IMR-90 (cell line): ENCODE data around the gene MUTYH. TPM values are rescaled to one million over a fixed set of nuclear protein-coding genes. Genes with fewer than 3 reads are reported as not detected.

Experiments used
- ATAC-seq: fragments of 200-7000 bp; cut with Tn5 transposase; 2 replicates; pipeline ENCODE4 v1.9.1; 2020; ENCODE audit warnings: low read depth, mild to moderate bottlenecking, moderate library complexity
- BruUV-seq: library from RNA; stranded (reverse); fragments of 400-500 nt; replicated peaks from 2 replicates; lab custom pipeline; 2021; lab: Mats Ljungman, UMichigan
- CTCF ChIA-PET: fragments of 300-600 bp; formaldehyde crosslinking; extraction: SDS; loops from one replicate; lab custom pipeline; 2021; ENCODE audit warnings: antibody characterized with exemption; lab: Yijun Ruan, JAX
- POLR2A ChIA-PET: fragments of 300-600 bp; sonication (Branson Sonifier 250); formaldehyde crosslinking; loops from one replicate; lab custom pipeline; 2022; ENCODE audit warnings: antibody characterized with exemption; ENCODE audit not compliant: unreplicated experiment; lab: Charles Lee
- DNase-seq: peaks from one replicate; pipeline ENCODE4 v3.0.0; 2013
- H2AFZ ChIP-seq: replicated peaks from 2 replicates; pipeline ENCODE3; 2013; ENCODE audit warnings: low read length, mild to moderate bottlenecking; ENCODE audit not compliant: poor library complexity
- H2AK5ac ChIP-seq: 2 replicates; pipeline ENCODE4 v1.6.1; 2013; ENCODE audit warnings: low read depth, low read length, inconsistent platforms
- H2AK9ac ChIP-seq: replicated peaks from 2 replicates; pipeline ENCODE3; 2013; ENCODE audit warnings: mild to moderate bottlenecking, low read depth, low read length, moderate library complexity; ENCODE audit not compliant: poor library complexity
- H2BK120ac ChIP-seq: 2 replicates; pipeline ENCODE4 v1.6.1; 2013; ENCODE audit warnings: low read depth, low read length, inconsistent platforms
- H2BK15ac ChIP-seq: 3 replicates; pipeline ENCODE4 v1.6.1; 2013; ENCODE audit warnings: low read depth, low read length, inconsistent platforms
- H2BK20ac ChIP-seq: 2 replicates; pipeline ENCODE4 v1.6.1; 2013; ENCODE audit warnings: low read depth, mild to moderate bottlenecking, inconsistent platforms, low read length, moderate library complexity
- H2BK5ac ChIP-seq: 2 replicates; pipeline ENCODE4 v1.6.1; 2013; ENCODE audit warnings: mild to moderate bottlenecking, low read depth, low read length, inconsistent platforms; ENCODE audit not compliant: poor library complexity, severe bottlenecking
- H3K14ac ChIP-seq: replicated peaks from 2 replicates; pipeline ENCODE4 v1.6.1; 2013; ENCODE audit warnings: low read depth, low read length, inconsistent platforms
- H3K18ac ChIP-seq: 2 replicates; pipeline ENCODE4 v1.6.1; 2013; ENCODE audit warnings: low read depth, low read length, control low read depth
- H3K23ac ChIP-seq: 2 replicates; pipeline ENCODE4 v1.6.1; 2013; ENCODE audit warnings: low read depth, low read length, inconsistent platforms
- H3K27ac ChIP-seq: 2 replicates; pipeline ENCODE4 v1.5.1; 2013; ENCODE audit warnings: mild to moderate bottlenecking, control low read depth, low read length; ENCODE audit not compliant: insufficient read depth
- H3K27me3 ChIP-seq: 2 replicates; pipeline ENCODE4 v1.6.1; 2013; ENCODE audit warnings: low read length; ENCODE audit not compliant: control insufficient read depth, insufficient read depth
- H3K36me3 ChIP-seq: 2 replicates; pipeline ENCODE4 v1.6.1; 2013; ENCODE audit warnings: low read length, mixed read lengths; ENCODE audit not compliant: control insufficient read depth, insufficient read depth
- H3K4ac ChIP-seq: 2 replicates; pipeline ENCODE4 v1.6.1; 2013; ENCODE audit warnings: low read depth, low read length, inconsistent platforms
- H3K4me1 ChIP-seq: 2 replicates; pipeline ENCODE4 v1.6.1; 2013; ENCODE audit warnings: low read length, mixed read lengths; ENCODE audit not compliant: control insufficient read depth, insufficient read depth
- H3K4me2 ChIP-seq: 2 replicates; pipeline ENCODE4 v1.6.1; 2013; ENCODE audit warnings: low read depth, mild to moderate bottlenecking, control low read depth, low read length, moderate library complexity
- H3K4me3 ChIP-seq: 2 replicates; pipeline ENCODE4 v1.5.1; 2013; ENCODE audit warnings: low read depth, mild to moderate bottlenecking, control low read depth, low read length, moderate library complexity; ENCODE audit not compliant: insufficient read depth
- H3K56ac ChIP-seq: 2 replicates; pipeline ENCODE4 v1.6.1; 2013; ENCODE audit warnings: low read length, inconsistent platforms; ENCODE audit not compliant: insufficient read depth; ENCODE audit errors: extremely low read depth
- H3K79me1 ChIP-seq, 2 experiments: 2 replicates each; pipeline ENCODE4 v1.6.1; 2013; ENCODE audit warnings: low read length in 2 of 2, inconsistent platforms in 1 of 2, low read depth in 1 of 2
- H3K9ac ChIP-seq: 2 replicates; pipeline ENCODE4 v1.6.1; 2013; ENCODE audit warnings: low read depth, low read length, control low read depth
- H3K9me1 ChIP-seq: 2 replicates; pipeline ENCODE4 v1.6.1; 2013; ENCODE audit warnings: low read length, inconsistent platforms; ENCODE audit not compliant: insufficient read depth
- H3K9me3 ChIP-seq: 2 replicates; pipeline ENCODE4 v1.6.1; 2013; ENCODE audit warnings: low read length; ENCODE audit not compliant: control insufficient read depth, insufficient read depth
- H4K20me1 ChIP-seq: 2 replicates; pipeline ENCODE4 v1.6.1; 2013; ENCODE audit warnings: low read length, inconsistent platforms; ENCODE audit not compliant: insufficient read depth
- H4K5ac ChIP-seq: 2 replicates; pipeline ENCODE4 v1.6.1; 2013; ENCODE audit warnings: mild to moderate bottlenecking, low read depth, low read length, control low read depth
- H4K8ac ChIP-seq, 2 experiments: 2 replicates each; pipeline ENCODE4 v1.6.1; 2013; ENCODE audit warnings: low read depth in 2 of 2, low read length in 2 of 2, control low read depth in 1 of 2, inconsistent platforms in 1 of 2
- H4K91ac ChIP-seq: 2 replicates; pipeline ENCODE4 v1.6.1; 2013; ENCODE audit warnings: low read depth, low read length, inconsistent platforms; ENCODE audit not compliant: insufficient read depth
- BHLHE40 ChIP-seq: fragments of 150-350 bp; IDR thresholded peaks from 2 replicates; pipeline ENCODE4 v1.6.1; 2016; ENCODE audit warnings: mild to moderate bottlenecking, low read depth, low read length
- CHD1 ChIP-seq: IDR thresholded peaks from 2 replicates; pipeline ENCODE4 v1.6.1; 2012; ENCODE audit warnings: low read depth, low read length, improper control_type of control experiment
- MAFK ChIP-seq: IDR thresholded peaks from 2 replicates; pipeline ENCODE4 v1.6.1; 2012; ENCODE audit warnings: low read depth, low read length, improper control_type of control experiment
- MAZ ChIP-seq: IDR thresholded peaks from 2 replicates; pipeline ENCODE4 v1.6.1; 2012; ENCODE audit warnings: low read depth, mild to moderate bottlenecking, low read length, improper control_type of control experiment, moderate library complexity, borderline replicate concordance
- RAD21 ChIP-seq: IDR thresholded peaks from 2 replicates; pipeline ENCODE4 v1.6.1; 2012; ENCODE audit warnings: low read length, improper control_type of control experiment
- SMC3 ChIP-seq: fragments of 150-350 bp; IDR thresholded peaks from 2 replicates; pipeline ENCODE4 v1.6.1; 2016; ENCODE audit warnings: low read depth, mild to moderate bottlenecking, antibody characterized with exemption, low read length, moderate library complexity
- WGBS, 2 experiments: methylation state at CpG; one replicate each; pipeline versions ENCODE4 v1.1.5 to v1.1.7; 2013; ENCODE audit warnings: missing lambda C conversion rate in 2 of 2; ENCODE audit not compliant: insufficient read length in 1 of 2; ENCODE audit errors: extremely low coverage in 2 of 2; 5-methylcytosine and 5-hydroxymethylcytosine counted together
- dilution Hi-C: fragments of 300-500 bp; cut with HindIII; formaldehyde crosslinking; loops from one replicate; pipeline ENCODE4 v1.14.3; 2018; ENCODE audit warnings: low sequenced_read_pairs; ENCODE audit not compliant: unreplicated experiment
- in situ Hi-C: fragments of 300-500 bp; cut with MboI; formaldehyde crosslinking; loops from 3 replicates; pipeline ENCODE4 v1.14.3; 2019; ENCODE audit warnings: low sequenced_read_pairs, inconsistent platforms, mixed read lengths
- intact Hi-C: fragments of 100-400 bp; cut with micrococcal nuclease; formaldehyde crosslinking; loops from 2 replicates; pipeline ENCODE4 v1.10.0; 2022
- polyA plus RNA-seq, 3 experiments: library from polyadenylated mRNA; depleted of rRNA; stranded (reverse); fragments of >200 nt; gene quantifications; 2 replicates each; pipeline ENCODE4 v1.2.3, GENCODE V29; 2012; ENCODE audit warnings: low replicate concordance in 1 of 3
- total RNA-seq: library from RNA; depleted of rRNA; stranded (reverse); fragments of >200 nt; gene quantifications from 2 replicates; pipeline ENCODE4 v1.2.3, GENCODE V29; 2012
- TF ChIP-seq, protein P1 (sequence below): conservative IDR thresholded peaks from 2 replicates; pipeline ENCODE4 v1.5.1; 2012; ENCODE audit warnings: mild to moderate bottlenecking, low read depth, low read length, improper control_type of control experiment

The MUTYH gene
- total and polyA plus RNA-seq, 2 of the 4 experiments (the other 2 are of a cell fraction), result 9.1 to 14.6 TPM

DNA sequence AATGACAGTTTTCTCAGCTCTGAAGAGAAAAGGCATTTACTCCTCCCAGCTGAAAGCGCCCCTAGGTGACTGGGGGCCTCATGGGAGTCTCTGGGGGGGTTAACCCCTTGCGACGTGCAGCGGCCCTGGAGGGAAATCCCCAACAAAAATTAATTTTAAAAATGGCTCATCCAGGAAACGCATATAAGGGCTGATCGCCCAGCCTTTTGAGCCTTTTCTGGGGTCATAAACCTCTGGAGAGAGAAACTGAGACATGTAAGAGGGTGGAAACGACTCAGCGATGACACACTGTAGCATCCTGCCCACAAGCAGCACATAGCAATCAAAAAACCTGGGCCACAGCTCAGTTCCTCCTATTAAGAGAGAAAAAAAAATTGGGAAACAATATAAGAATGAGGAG is 33.9 kb downstream of the MUTYH start:
- ATAC-seq (no peak), DNase-seq (peak; percentile 60)
- in situ Hi-C loops, result loop anchor here (10.0 kb wide), 1 partner anchor 472 kb away; no protein-coding TSS in a partner anchor
- Histone ChIP-seq H3K4me2 (no peak overlapping the region), H2BK120ac (no peak overlapping the region), H4K20me1 (no peaks in the 10 kb centered on the region), H2BK5ac (no peak overlapping the region), H3K9ac (no peak overlapping the region), H3K27ac (no peak overlapping the region), H3K79me1 (peaks cover 0 to 11% of the 10 kb centered on the region in 2 experiments; a peak in 2 of 4 replicates), H2BK15ac (no peak overlapping the region), H3K4me3 (no peak overlapping the region), H3K23ac (no peak overlapping the region), H3K9me1 (no peaks in the 10 kb centered on the region), H3K14ac (no peak overlapping the region), H3K4me1 (peaks cover 4% of the 10 kb centered on the region; the same call in 1 of the 2 replicates), H4K8ac (no peak overlapping the region; a peak in 1 of 4 replicates), H4K91ac (no peak overlapping the region), H3K9me3 (no peaks in the 10 kb centered on the region), H3K27me3 (no peaks in the 10 kb centered on the region), H3K56ac (no peak overlapping the region), H3K4ac (no peak overlapping the region), H2AK9ac (no peak overlapping the region), H2AFZ (peak overlapping the region; percentile 47), H3K36me3 (no peaks in the 10 kb centered on the region), H2AK5ac (no peak overlapping the region), H4K5ac (no peak overlapping the region), H3K18ac (no peak overlapping the region), H2BK20ac (no peak overlapping the region)
- intact Hi-C loops, result loop anchor here (10.0 kb wide), 1 partner anchor 502 kb away; the partner anchor contains the start of genes BTBD19, DYNLT4 and PLK3
- TF ChIP-seq, protein P1, sequence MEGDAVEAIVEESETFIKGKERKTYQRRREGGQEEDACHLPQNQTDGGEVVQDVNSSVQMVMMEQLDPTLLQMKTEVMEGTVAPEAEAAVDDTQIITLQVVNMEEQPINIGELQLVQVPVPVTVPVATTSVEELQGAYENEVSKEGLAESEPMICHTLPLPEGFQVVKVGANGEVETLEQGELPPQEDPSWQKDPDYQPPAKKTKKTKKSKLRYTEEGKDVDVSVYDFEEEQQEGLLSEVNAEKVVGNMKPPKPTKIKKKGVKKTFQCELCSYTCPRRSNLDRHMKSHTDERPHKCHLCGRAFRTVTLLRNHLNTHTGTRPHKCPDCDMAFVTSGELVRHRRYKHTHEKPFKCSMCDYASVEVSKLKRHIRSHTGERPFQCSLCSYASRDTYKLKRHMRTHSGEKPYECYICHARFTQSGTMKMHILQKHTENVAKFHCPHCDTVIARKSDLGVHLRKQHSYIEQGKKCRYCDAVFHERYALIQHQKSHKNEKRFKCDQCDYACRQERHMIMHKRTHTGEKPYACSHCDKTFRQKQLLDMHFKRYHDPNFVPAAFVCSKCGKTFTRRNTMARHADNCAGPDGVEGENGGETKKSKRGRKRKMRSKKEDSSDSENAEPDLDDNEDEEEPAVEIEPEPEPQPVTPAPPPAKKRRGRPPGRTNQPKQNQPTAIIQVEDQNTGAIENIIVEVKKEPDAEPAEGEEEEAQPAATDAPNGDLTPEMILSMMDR, result no peak
- TF ChIP-seq MAZ (no peak), MAFK (no peak), CHD1 (no peak), RAD21 (no peak), BHLHE40 (no peak), SMC3 (no peak)
- CTCF ChIA-PET, result no interaction called here
- BruUV-seq, result no TSS peak
- POLR2A ChIA-PET, result no interaction called here
- dilution Hi-C loops, result no loop called here
- no CpG with 5 or more reads among the region's 8 CpGs for WGBS, 2 experiments
